Activated naive CD4-positive, alpha-beta T cell treated with anti-CD3 and anti-CD28 coated beads, Interleukin-2, amount 10 ng/mL, durations not matched to agents 7 days and 5 days (primary cell): Measurements from ENCODE around the gene ABI3BP.

Experiments used
- CTCF ChIA-PET: fragments of 350-600 bp; sonication (Branson Sonifier 250); formaldehyde crosslinking; loops from one replicate; lab custom pipeline; 2021; ENCODE audit warnings: antibody characterized with exemption; lab: Charles Lee
- DNase-seq: peaks from one replicate; pipeline ENCODE4 v3.0.0-alpha.2; 2020
- H3K27ac Mint-ChIP-seq: one replicate; pipeline ENCODE4 v1.8.0; 2021; ENCODE audit warnings: mild to moderate bottlenecking, moderate library complexity, mixed read lengths
- H3K27me3 Mint-ChIP-seq: one replicate; pipeline ENCODE4 v1.8.0; 2021; ENCODE audit warnings: mild to moderate bottlenecking, mixed read lengths
- H3K36me3 Mint-ChIP-seq: one replicate; pipeline ENCODE4 v1.8.0; 2021; ENCODE audit warnings: mixed read lengths
- H3K4me1 Mint-ChIP-seq: one replicate; pipeline ENCODE4 v1.8.0; 2021; ENCODE audit warnings: mixed read lengths
- H3K4me3 Mint-ChIP-seq: one replicate; pipeline ENCODE4 v1.8.0; 2021; ENCODE audit warnings: mild to moderate bottlenecking, moderate library complexity, mixed read lengths
- H3K9me3 Mint-ChIP-seq: one replicate; pipeline ENCODE4 v1.8.0; 2021; ENCODE audit warnings: mixed read lengths

The ABI3BP gene

DNA sequence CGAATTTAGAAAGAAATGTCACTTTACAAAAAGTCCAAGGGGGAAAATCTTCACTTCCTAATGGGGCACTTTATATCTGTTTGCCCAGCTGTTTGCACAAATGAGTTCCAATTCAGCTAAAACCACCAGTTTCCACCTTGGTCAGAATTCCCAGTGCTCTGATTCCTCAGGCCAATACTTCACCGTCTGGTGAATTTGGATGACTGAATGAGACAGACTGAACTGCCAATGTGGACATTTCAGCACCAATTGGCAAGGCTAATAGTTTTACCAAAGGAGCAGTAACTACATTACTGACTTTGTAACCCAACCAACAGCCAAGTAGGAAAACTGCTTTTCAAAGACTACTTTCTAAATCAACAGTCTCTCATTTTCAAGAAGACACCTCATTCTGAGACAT lies 51.8 kb downstream of the ABI3BP start:
- Mint-ChIP-seq H3K27me3 (no peaks in the 10 kb centered on the region), H3K4me1 (no peaks in the 10 kb centered on the region), H3K36me3 (no peaks in the 10 kb centered on the region), H3K4me3 (no peak overlapping the region), H3K9me3 (no peaks in the 10 kb centered on the region), H3K27ac (no peak overlapping the region)
- CTCF ChIA-PET = no interaction called here
- DNase-seq = no peak

DNA sequence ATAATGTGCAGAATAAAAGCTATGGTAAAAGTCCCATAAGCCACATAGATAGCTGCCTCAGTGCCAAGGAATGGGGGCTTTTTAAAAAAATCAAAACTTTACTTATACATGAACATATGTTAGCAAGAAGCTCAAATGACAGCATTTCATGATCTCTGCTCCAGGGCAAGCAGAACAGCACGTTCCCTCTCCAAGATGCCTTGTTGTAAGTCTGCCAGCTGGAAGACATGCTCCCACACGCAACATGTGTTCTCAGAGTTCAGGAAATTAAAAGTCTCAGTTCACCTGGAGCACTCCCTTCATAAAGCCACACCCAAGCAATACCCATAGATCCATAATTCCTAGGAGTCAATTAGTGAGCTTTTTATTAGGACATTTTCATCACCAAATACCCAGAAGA lies 52.2 kb downstream of the ABI3BP start:
- Mint-ChIP-seq H3K4me3 (no peak overlapping the region), H3K36me3 (no peaks in the 10 kb centered on the region), H3K27ac (no peak overlapping the region), H3K27me3 (no peaks in the 10 kb centered on the region), H3K4me1 (no peaks in the 10 kb centered on the region), H3K9me3 (no peaks in the 10 kb centered on the region)
- CTCF ChIA-PET = no interaction called here
- no peak for DNase-seq

DNA sequence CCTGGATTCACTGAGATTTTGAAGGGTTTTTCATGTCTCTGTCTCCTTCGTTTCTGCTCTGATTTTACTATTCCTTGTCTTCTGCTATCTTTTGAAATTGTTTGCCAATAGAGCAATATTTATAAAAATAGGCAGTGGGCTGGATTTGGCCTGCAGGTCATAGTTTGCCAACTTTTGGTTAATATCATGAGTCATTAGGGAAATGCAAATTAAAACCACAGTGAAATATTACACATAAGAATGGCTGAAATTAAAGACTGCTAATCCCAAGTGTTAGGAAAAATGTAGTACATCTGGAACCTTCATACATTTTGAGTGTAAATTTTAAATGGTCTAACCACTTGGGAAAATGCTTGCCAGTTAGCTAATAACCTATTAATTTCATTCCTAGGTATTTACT lies 56.3 kb downstream of the ABI3BP start:
- Mint-ChIP-seq H3K4me3 (no peak overlapping the region), H3K36me3 (no peaks in the 10 kb centered on the region), H3K27ac (no peak overlapping the region), H3K27me3 (no peaks in the 10 kb centered on the region), H3K9me3 (no peaks in the 10 kb centered on the region), H3K4me1 (no peaks in the 10 kb centered on the region)
- CTCF ChIA-PET = interaction anchor here (1.5 kb wide), 1 partner anchor 10 kb away, joined by 3 read pairs; no protein-coding TSS in a partner anchor
- no peak for DNase-seq

DNA sequence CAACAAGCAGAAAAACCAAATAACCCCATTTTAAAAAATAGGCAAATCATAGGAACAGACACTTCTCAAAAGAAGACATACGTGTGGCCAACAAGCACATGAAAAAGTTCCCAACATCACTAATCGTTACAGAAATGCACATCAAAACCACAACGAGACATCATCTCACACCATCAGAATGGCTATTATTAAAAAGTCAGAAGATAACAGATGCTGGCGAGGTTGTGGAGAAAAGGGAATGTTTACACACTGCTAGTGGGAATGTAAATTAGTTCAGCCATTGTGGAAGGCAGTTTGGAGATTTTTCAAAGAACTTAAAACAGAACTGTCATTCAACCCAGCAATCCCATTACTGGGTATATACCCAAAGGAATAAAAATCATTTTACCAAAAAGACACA lies 60.7 kb downstream of the ABI3BP start:
- no peak for DNase-seq
- Mint-ChIP-seq H3K27me3 (no peaks in the 10 kb centered on the region), H3K9me3 (no peaks in the 10 kb centered on the region), H3K4me3 (no peak overlapping the region), H3K36me3 (no peaks in the 10 kb centered on the region), H3K4me1 (no peaks in the 10 kb centered on the region), H3K27ac (no peak overlapping the region)
- CTCF ChIA-PET = no interaction called here

DNA sequence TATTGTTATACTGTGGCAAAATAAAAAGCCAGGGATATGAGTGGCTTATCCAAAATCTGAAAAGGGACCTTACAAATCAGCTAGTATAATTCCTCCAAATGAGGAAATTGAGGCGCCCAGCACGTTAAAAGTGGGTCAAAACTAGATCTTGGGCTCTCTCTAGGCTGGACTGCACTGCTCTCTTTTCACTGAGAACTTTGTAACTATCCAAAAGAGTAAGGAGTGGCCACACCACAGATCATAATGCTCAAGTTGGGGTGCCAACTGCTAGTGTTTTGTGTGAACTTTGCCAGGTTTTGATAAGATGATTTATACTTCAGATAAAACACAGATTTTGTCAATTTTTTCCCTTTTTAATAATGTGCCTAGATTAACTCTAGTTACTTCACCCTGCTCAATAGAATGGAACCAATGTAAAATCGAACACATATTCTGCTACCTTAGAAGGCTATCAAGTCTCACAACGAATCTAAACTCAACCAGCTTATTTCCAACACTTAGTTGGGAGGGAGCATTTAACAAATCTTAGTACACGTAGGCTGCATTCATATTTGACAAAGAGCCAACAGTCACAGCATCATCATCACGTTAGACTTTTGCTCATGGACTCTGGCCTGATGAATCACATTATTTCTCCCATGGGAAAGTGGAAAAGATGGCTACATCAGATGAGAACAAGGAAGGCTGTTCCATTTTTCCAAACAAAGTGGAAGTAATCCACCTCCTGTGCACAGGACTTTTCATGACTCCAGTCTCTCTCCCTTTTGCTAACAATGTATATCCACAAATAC lies 64.4 kb downstream of the ABI3BP start:
- DNase-seq = no peak
- H3K36me3 Mint-ChIP-seq = no peaks in the 10 kb centered on the region
- H3K27me3 Mint-ChIP-seq = no peaks in the 10 kb centered on the region
- no peak overlapping the region for H3K27ac Mint-ChIP-seq
- CTCF ChIA-PET = no interaction called here
- H3K4me3 Mint-ChIP-seq = no peak overlapping the region
- H3K4me1 Mint-ChIP-seq = no peaks in the 10 kb centered on the region
- H3K9me3 Mint-ChIP-seq = no peaks in the 10 kb centered on the region

DNA sequence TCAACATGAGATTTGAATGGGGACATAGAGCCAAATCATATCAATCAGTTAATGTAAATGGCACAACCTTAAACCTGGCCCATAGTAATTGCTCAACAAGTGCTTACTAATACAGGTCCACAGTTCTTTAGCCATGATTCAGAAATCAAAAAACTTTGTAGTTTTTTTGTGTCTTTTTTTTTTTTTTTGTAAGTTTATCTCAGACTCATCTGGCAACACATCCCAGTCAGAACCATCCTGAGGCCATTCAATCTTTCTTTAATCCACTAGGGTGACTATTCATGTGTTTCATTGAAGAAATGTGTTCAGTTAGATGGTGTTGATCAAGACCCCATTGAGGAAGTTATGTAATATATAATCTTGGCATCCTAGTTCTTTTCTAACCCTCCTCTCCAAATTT lies 65.4 kb downstream of the ABI3BP start:
- no peak for DNase-seq
- H3K36me3 Mint-ChIP-seq = no peaks in the 10 kb centered on the region
- no peak overlapping the region for H3K4me3 Mint-ChIP-seq
- H3K27ac Mint-ChIP-seq = no peak overlapping the region
- no peaks in the 10 kb centered on the region for H3K4me1 Mint-ChIP-seq
- no peaks in the 10 kb centered on the region for H3K27me3 Mint-ChIP-seq
- no peaks in the 10 kb centered on the region for H3K9me3 Mint-ChIP-seq
- CTCF ChIA-PET = no interaction called here

DNA sequence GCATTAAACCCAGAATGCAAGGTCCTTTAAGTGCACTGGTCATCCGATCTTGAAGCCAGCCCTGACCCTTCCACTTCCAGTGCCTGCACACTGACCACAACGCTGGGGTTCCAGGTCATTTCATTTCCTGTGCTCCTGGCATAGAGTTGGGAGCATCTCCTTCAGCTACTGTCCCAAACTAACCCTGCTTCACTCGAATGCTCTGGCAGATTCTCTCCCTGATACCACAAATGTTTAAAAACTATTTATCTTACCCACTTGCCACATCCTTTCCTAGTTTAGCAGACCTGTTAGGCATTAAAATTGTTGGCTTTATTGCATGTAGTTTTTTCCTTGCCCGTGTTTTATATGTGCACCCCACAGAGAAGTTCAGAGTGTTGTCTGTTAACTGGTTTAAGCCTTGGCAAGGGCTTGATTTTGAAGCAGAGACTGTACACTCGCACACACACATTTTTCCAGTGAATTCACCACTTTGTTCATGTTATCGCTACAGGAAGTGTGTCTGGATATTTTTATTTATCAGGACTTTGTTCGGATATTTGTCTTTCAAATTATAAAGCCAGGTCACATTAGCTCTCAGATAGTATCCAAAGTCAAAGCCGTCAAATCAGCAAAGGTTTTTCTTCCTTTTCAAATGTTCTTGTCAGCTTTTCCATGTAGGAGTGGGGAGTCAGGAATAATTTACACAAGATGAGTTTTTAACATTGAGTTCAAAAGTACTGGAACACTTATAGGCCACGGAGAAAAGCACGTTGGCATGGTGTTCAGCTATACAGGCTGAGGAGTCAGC lies 77.3 kb downstream of the ABI3BP start:
- H3K27me3 Mint-ChIP-seq = no peaks in the 10 kb centered on the region
- CTCF ChIA-PET = no interaction called here
- no peak overlapping the region for H3K4me3 Mint-ChIP-seq
- no peak for DNase-seq
- H3K36me3 Mint-ChIP-seq = no peaks in the 10 kb centered on the region
- no peaks in the 10 kb centered on the region for H3K4me1 Mint-ChIP-seq
- H3K9me3 Mint-ChIP-seq = no peaks in the 10 kb centered on the region
- H3K27ac Mint-ChIP-seq = no peak overlapping the region

DNA sequence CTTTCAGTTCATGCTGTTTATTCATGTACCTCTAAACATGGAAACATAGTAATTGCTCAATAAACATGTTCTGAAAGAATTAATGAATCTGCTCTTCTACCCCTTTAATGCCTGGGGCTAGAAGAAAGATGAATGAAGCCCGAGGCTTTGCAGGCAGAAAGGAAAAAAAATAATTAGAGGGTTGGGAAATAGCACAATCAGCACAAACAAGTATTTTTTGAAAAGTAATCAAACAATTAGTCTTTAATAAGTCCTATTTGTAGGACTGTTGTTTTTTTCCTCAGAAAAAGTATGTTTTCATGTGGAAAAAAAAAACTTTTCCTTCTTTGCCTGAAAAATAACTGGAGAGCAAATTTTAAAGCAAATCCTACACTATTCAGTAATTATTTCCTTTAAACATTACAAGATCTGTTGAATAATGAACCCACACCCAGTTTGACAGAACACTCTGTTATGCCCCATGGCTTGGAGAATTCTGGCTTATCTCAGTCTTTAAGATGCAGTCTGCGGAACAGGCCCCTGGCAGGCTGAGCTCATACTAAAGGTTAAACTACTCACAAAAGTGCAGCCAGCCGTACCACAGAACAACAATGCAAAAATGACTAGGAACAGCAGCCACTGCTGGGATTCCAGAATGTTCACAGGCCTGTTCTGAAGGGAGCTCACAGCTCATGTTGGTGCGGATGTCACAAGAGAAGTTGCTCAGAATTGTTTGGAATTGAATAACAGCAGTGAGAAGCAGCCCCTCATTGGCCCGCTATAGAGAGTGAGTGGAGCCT lies 79.2 kb downstream of the ABI3BP start:
- Mint-ChIP-seq H3K27ac (no peak overlapping the region), H3K4me1 (no peaks in the 10 kb centered on the region), H3K4me3 (no peak overlapping the region), H3K27me3 (no peaks in the 10 kb centered on the region), H3K9me3 (no peaks in the 10 kb centered on the region), H3K36me3 (no peaks in the 10 kb centered on the region)
- DNase-seq = no peak
- CTCF ChIA-PET = no interaction called here

DNA sequence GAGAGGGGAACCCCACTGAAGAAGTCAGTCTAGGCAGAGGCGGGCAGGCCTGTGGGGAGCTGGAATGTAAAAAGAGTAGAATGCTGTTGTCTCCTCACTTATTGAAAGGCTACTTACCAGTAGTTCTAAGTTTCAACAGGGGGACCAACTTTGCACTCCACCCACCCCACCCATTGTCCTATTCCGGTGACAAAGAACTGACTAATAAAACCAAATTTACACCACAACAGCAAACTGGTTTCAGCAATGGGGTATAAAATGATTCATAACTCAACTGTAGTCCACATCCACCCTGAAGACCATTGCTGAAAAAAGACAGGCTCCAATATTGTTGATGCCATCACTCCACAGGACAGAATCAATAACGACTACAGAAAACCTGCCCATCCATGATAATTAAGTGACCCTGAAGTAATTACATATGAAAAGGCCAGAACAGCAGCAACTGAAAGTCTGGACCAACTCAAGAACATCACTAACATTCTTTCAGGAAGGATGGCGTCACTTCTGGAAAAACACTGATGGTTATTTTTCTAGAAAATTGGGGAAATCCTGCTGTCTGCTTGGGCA lies 80.2 kb downstream of the ABI3BP start:
- H3K27ac Mint-ChIP-seq = no peak overlapping the region
- no peaks in the 10 kb centered on the region for H3K4me1 Mint-ChIP-seq
- no peaks in the 10 kb centered on the region for H3K36me3 Mint-ChIP-seq
- no peaks in the 10 kb centered on the region for H3K27me3 Mint-ChIP-seq
- no peak for DNase-seq
- H3K9me3 Mint-ChIP-seq = no peaks in the 10 kb centered on the region
- no peak overlapping the region for H3K4me3 Mint-ChIP-seq
- CTCF ChIA-PET = no interaction called here

DNA sequence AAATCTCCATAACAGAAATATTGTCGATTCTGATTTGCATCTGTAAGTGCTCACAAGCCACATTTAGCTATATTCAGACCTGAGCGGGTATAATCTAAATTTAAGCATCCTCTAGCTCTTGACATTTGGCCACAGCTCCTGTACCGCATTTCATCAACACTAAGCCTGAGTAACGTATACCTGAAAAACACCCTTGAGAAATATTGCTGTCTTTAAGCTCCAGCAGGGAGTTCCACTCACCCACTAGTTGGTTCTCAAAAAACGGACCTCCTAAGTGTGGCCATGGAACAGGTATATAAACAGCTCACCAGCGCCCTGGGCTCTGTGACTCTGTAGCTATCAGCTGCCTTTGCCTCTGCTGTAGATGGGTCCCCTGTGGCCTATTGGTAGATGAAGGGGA lies 80.7 kb downstream of the ABI3BP start:
- DNase-seq = no peak
- H3K4me1 Mint-ChIP-seq = no peaks in the 10 kb centered on the region
- H3K4me3 Mint-ChIP-seq = no peak overlapping the region
- no peaks in the 10 kb centered on the region for H3K36me3 Mint-ChIP-seq
- no peaks in the 10 kb centered on the region for H3K27me3 Mint-ChIP-seq
- H3K9me3 Mint-ChIP-seq = no peaks in the 10 kb centered on the region
- CTCF ChIA-PET = no interaction called here
- no peak overlapping the region for H3K27ac Mint-ChIP-seq

DNA sequence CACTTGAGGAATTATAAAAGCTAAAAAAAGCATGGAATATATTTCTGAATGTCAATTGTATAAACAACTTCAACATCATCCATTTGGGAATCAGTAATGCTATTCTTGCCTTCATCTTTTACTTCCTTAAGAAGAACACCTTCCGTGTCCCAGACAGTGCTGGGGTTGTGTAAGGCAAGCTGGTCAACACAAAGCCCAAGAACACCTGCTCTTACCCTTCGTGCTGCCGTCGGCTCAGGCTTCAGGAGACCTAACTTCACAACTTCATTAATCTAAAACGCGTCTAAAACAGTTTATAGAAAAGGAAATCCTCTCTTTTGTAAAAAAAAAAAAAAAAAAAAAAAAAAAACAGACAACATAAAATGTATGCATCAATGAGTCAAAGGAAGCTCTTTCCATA lies 81.3 kb downstream of the ABI3BP start:
- CTCF ChIA-PET = no interaction called here
- Mint-ChIP-seq H3K4me1 (no peaks in the 10 kb centered on the region), H3K27ac (no peak overlapping the region), H3K4me3 (no peak overlapping the region), H3K36me3 (no peaks in the 10 kb centered on the region), H3K27me3 (no peaks in the 10 kb centered on the region), H3K9me3 (no peaks in the 10 kb centered on the region)
- DNase-seq = no peak

DNA sequence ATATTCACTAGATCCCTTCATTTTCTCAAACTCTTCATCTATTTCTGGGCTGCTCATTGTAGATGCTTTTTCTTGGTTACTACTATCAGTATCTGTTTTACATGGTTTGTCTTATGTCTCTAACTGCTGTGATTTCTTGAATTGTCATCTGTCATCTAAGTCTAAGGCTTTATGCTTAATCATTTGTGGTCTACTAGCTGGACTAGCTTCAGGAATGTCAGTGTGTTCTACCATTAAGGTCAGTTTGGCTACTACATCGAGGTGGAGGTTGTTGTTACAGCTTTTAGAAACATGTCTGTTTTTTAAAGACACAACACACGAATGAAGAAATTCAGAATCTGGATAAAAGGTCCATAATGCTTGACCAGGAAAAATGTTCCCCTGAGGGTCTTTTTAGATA lies 82.2 kb downstream of the ABI3BP start:
- CTCF ChIA-PET = no interaction called here
- Mint-ChIP-seq H3K27ac (no peak overlapping the region), H3K9me3 (no peaks in the 10 kb centered on the region), H3K4me3 (no peak overlapping the region), H3K27me3 (no peaks in the 10 kb centered on the region), H3K36me3 (no peaks in the 10 kb centered on the region), H3K4me1 (no peaks in the 10 kb centered on the region)
- no peak for DNase-seq

DNA sequence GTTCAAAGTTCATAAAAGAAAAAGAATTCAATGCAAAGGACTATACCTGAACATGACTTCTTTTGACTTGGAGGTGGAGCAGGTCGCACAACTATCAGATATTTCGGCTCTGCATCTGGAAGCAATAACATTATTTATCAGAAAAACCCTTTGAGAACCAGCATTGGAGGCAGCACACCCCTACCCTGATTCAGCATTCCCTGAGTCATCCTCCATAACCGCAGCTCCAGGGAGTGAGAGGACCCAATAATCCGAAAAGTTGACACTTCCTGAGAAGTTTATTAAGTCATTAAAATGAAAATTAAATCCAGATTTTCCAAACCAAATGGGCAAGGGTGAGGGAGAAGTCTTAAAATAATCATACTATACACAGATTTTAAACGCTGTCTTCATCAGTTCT lies 90.6 kb downstream of the ABI3BP start:
- Mint-ChIP-seq H3K36me3 (no peaks in the 10 kb centered on the region), H3K4me1 (peaks cover 15% of the 10 kb centered on the region), H3K27ac (no peak overlapping the region), H3K4me3 (no peak overlapping the region), H3K27me3 (no peaks in the 10 kb centered on the region), H3K9me3 (no peaks in the 10 kb centered on the region)
- no peak for DNase-seq
- CTCF ChIA-PET = no interaction called here

DNA sequence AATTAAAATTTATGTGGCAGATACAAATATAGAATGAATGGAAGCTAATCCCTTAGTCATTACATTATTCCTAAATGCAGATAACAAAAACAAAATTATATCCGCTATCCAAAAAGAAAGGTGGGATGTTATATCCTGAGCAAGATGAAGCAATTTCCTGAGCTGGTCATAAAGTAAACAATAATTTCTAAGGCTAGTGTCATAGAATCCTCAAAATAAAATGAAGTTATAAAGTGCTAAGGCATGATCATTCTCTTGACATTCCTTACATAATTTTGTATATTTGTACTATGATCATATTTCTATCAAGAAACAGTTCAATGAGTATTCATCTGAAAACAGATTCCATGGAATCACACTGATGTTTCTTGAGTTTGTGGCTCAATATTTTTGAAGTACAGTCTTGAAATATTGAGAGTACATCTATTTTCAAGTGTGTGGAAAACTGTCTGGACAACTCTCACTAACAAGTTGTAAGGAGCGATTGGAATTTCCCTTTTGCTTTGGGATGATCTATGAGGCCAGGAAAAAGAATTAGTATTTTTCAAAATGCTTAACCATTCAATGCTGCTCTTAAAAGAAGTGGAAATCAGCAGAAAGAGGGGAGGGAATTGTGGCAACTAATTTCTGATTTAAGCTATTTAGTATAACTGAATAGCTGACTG lies 92.4 kb downstream of the ABI3BP start:
- DNase-seq = no peak
- Mint-ChIP-seq H3K9me3 (no peaks in the 10 kb centered on the region), H3K27ac (no peak overlapping the region), H3K36me3 (no peaks in the 10 kb centered on the region), H3K27me3 (no peaks in the 10 kb centered on the region), H3K4me1 (peaks cover 15% of the 10 kb centered on the region), H3K4me3 (no peak overlapping the region)
- CTCF ChIA-PET = no interaction called here
